Testis (tissue), 5 donors: Measurements from ENCODE around the gene SSMEM1. TPM values are rescaled to one million over a fixed set of nuclear protein-coding genes. Genes with fewer than 3 reads are reported as not detected.
A peak's percentile ranks its signal among the peaks of the same experiment; 100 is the strongest.

Experiments
- DNase-seq: peaks from one replicate; pipeline ENCODE4 v3.0.0-alpha.2; 2019
- H3K27ac ChIP-seq, 2 donors: fragments of 200-600 bp; sonication (generic); one replicate each; pipeline ENCODE4 v1.5.1; 2019
- H3K27me3 ChIP-seq: fragments of 200-600 bp; sonication (generic); one replicate; pipeline ENCODE4 v1.5.1; 2019
- H3K36me3 ChIP-seq: fragments of 200-600 bp; sonication (generic); one replicate; pipeline ENCODE4 v1.5.1; 2017; ENCODE audit warnings: low read depth; ENCODE audit errors: missing control alignments
- H3K4me1 ChIP-seq: fragments of 200-600 bp; sonication (generic); one replicate; pipeline ENCODE4 v1.5.1; 2019
- H3K4me3 ChIP-seq, 2 donors: fragments of 200-600 bp; sonication (generic); one replicate each; pipeline ENCODE4 v1.5.1; 2017 to 2019
- H3K9me3 ChIP-seq: fragments of 200-600 bp; sonication (generic); one replicate; pipeline ENCODE4 v1.5.1; 2017
- POLR2A ChIP-seq: fragments of 450-650 bp; IDR thresholded peaks from one replicate; pipeline ENCODE4 v1.6.1; 2017; ENCODE audit warnings: antibody characterized with exemption, mild to moderate bottlenecking, moderate library complexity
- WGBS, 2 donors: methylation state at CpG; one replicate each; pipeline ENCODE4 v1.1.5; 2018; 5-methylcytosine and 5-hydroxymethylcytosine counted together
- intact Hi-C: fragments of 100-400 bp; cut with DNase I; formaldehyde crosslinking; loops from one replicate; pipeline ENCODE4 v1.15.1; 2023; ENCODE audit warnings: low total_unique reads
- long read RNA-seq, 2 donors: transcript quantifications; one replicate each; lab custom pipeline, GENCODE V29; 2026
- polyA plus RNA-seq: library from polyadenylated mRNA; stranded (reverse); fragments of 350-450 nt; fragmentation: Illumina TruSeq; extraction: RNeasy Lipid Tissue Mini Kit (QIAGEN cat#74804); gene quantifications from one replicate; pipeline ENCODE4 v1.2.3, GENCODE V29; 2014; ENCODE audit warnings: low read depth, low replicate concordance; ENCODE audit not compliant: insufficient read depth
- total RNA-seq, 2 donors: library from RNA; depleted of rRNA; stranded (reverse); fragments of >200 nt; gene quantifications; one replicate each; pipeline ENCODE4 v1.2.3, GENCODE V29; 2016
- TF ChIP-seq, protein P1 (sequence below), 3 experiments: fragments of 450-650 bp in 2 of 3; fragments of 200-600 bp in 1 of 3; sonication (generic) in 1 of 3; IDR thresholded peaks; one replicate each; pipeline ENCODE4 v1.5.1; 2016 to 2019; ENCODE audit warnings: antibody characterized with exemption in 3 of 3, mild to moderate bottlenecking in 2 of 3, moderate library complexity in 1 of 3

SSMEM1 gene, protein sequence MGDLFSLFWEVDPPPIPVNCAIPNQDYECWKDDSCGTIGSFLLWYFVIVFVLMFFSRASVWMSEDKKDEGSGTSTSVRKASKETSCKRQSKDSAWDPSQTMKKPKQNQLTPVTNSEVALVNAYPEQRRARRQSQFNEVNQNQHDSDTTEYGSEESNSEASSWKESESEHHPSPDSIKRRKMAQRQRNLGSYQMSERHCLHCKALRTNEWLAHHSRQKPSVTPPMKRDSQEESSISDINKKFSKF
- 10 to 100 TPM; 17.8 to 34.8 TPM for total RNA-seq
- polyA plus RNA-seq, result 61.0 TPM
- long read RNA-seq, donor 1, result 0 reads
- long read RNA-seq, donor 2, result 0 reads

DNA sequence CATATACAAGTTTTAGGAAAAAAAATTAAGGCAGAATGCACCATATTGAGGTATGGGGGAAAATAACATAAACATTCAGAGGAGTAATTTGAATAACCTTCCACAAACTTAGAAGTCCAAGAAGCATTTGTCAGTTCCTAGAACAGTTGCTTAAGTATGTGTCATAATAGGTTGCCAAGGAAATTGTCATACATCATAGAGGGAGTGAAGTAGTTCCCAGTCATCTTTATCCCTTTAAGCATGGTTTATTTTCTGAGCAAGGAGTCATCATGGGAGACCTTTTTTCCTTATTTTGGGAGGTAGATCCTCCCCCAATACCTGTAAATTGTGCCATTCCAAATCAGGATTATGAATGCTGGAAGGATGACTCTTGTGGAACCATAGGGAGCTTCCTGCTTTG lies at the start of gene SSMEM1:
Gene SSMEM1, plus strand, starts transcription at position 219 of the 400 bp plus-strand sequence. Its CDS starts 51 bp downstream, at position 270.
- no peaks in the 10 kb centered on the region for H3K9me3 ChIP-seq
- no peak within 1 kb of the TSS for H3K27ac ChIP-seq
- TF ChIP-seq, protein P1, sequence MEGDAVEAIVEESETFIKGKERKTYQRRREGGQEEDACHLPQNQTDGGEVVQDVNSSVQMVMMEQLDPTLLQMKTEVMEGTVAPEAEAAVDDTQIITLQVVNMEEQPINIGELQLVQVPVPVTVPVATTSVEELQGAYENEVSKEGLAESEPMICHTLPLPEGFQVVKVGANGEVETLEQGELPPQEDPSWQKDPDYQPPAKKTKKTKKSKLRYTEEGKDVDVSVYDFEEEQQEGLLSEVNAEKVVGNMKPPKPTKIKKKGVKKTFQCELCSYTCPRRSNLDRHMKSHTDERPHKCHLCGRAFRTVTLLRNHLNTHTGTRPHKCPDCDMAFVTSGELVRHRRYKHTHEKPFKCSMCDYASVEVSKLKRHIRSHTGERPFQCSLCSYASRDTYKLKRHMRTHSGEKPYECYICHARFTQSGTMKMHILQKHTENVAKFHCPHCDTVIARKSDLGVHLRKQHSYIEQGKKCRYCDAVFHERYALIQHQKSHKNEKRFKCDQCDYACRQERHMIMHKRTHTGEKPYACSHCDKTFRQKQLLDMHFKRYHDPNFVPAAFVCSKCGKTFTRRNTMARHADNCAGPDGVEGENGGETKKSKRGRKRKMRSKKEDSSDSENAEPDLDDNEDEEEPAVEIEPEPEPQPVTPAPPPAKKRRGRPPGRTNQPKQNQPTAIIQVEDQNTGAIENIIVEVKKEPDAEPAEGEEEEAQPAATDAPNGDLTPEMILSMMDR (IDR thresholded peaks at IDR 0.05), result no peak
- no peak for TF ChIP-seq POLR2A
- intact Hi-C loops, result no loop called here
- DNase-seq, result no peak
- H3K4me3 ChIP-seq, result peak within 1 kb of the TSS; percentile 77 to 92
- H3K4me1 ChIP-seq, result peaks cover 5% of the 10 kb centered on the region
- H3K27me3 ChIP-seq, result no peaks in the 10 kb centered on the region
- H3K36me3 ChIP-seq, result no peaks in the 10 kb centered on the region

DNA sequence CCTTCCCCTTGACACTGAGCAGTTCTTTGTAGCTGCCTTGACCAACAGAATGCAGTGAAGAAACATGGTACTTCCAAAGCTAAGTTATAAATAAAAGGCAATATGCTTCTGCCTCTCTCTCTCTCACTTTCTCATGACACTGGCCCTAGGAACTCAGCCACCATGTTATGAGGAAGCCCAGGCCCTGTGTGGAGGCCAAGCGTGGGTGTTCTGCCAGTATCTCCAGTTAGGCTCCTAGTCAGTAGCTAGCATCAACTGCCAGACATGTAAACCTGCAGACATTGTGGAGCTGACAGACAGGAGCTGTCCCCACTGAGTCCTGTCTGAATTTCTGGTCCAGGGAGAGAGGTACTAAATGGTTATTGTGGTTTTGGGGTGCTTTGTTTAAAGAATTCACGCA lies 47.6 kb upstream of the SSMEM1 start:
- Histone ChIP-seq H3K36me3 (no peaks in the 10 kb centered on the region), H3K4me3 (no peak overlapping the region), H3K9me3 (no peaks in the 10 kb centered on the region), H3K4me1 (no peaks in the 10 kb centered on the region), H3K27ac (no peak overlapping the region), H3K27me3 (no peaks in the 10 kb centered on the region)
- WGBS, 2 donors, result 95 to 96% methylated on average over 2 of the region's 2 CpGs
- TF ChIP-seq POLR2A, result no peak
- TF ChIP-seq, protein P1 (IDR thresholded peaks at IDR 0.05), result no peak
- DNase-seq, result no peak
- intact Hi-C loops, result no loop called here

DNA sequence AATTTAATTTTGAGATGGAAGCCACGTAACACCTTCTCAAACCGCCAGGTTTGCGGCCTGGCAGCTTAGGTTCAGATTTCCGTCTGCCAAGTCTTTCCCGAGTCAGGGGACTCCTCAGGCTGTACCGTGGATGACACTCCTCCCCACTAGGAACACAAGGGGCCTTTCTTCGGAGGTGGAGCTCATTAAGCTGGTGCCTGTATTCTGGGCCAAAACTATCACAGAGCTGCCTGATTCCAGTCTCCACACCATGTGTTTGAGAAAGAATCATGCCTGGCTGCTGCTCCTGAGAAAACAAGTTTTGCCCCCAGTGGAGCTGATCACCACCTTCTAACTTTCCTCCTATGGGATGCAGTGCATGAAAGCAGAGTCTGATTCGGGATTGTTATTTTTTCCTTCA lies 47.2 kb upstream of the SSMEM1 start:
- H3K27ac ChIP-seq, result no peak overlapping the region
- H3K4me1 ChIP-seq, result no peaks in the 10 kb centered on the region
- intact Hi-C loops, result no loop called here
- WGBS, 2 donors, result 90 to 92% methylated on average over 8 of the region's 8 CpGs
- H3K4me3 ChIP-seq, result no peak overlapping the region
- no peaks in the 10 kb centered on the region for H3K36me3 ChIP-seq
- H3K27me3 ChIP-seq, result no peaks in the 10 kb centered on the region
- DNase-seq, result no peak
- no peaks in the 10 kb centered on the region for H3K9me3 ChIP-seq
- TF ChIP-seq, protein P1 (IDR thresholded peaks at IDR 0.05), result no peak
- TF ChIP-seq POLR2A, result no peak

GRCh38 chr7:130162196-130162595 lies 45.5 kb upstream of the SSMEM1 start:
- intact Hi-C loops, result no loop called here
- H3K4me3 ChIP-seq, result no peak overlapping the region
- no peak overlapping the region for H3K27ac ChIP-seq
- TF ChIP-seq POLR2A, result no peak
- TF ChIP-seq, protein P1 (IDR thresholded peaks at IDR 0.05), result no peak
- 97 to 99% methylated on average over 5 of the region's 5 CpGs for WGBS, 2 donors
- H3K27me3 ChIP-seq, result no peaks in the 10 kb centered on the region
- no peaks in the 10 kb centered on the region for H3K4me1 ChIP-seq
- no peaks in the 10 kb centered on the region for H3K9me3 ChIP-seq
- H3K36me3 ChIP-seq, result no peaks in the 10 kb centered on the region
- no peak for DNase-seq
